Globus pallidus (tissue), 1 donor: Measurements from ENCODE around the gene MRPL10.

Experiments used
- DNase-seq: peaks from one replicate; pipeline ENCODE4 v3.0.0-alpha.2; 2015; ENCODE audit warnings: low spot score

The MRPL10 gene

DNA sequence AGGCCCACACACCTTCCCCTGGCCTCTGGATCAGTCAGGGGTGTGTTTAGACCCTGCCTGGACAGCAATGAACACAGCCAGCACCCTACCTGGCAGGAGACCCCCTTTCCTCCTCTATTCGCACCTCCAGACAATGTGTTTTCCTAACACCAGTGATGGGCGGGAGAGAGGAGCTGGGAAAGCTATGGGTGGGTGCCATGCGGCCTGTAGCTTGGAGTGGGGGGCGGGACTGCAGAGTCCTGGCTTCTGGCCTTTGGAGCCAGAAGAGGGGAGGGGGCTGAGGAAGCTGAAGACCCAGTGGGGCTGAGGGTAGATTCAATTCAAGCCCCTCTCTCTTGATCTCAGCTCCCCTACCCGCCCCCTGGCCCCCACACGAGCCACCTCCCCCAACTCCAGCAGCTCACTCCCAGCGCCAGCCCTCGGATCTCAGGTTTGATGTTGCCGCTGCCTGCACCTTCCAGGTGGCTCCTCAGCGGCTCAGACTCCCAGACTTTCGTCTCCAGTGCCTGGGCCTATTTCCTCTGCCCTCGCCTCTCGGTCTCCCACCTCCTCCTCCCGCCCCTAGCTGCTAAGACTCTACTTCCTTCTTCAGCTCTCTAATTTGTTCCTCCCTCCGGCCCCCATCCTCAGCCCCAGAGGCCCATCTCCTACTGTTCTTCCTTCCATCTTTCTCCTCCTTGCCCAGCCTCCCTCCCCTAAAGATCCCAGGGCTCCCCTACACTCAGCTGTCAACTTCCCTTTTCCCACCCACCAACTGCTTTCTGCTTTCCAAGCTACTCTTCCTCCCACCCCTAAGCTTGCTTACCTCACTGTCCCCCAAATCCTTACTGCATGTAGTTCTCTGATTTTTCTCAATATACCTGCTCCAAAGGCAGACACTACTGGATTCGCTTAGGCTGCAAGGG is 26.5 kb upstream of the MRPL10 start:
- DNase-seq = no peak

DNA sequence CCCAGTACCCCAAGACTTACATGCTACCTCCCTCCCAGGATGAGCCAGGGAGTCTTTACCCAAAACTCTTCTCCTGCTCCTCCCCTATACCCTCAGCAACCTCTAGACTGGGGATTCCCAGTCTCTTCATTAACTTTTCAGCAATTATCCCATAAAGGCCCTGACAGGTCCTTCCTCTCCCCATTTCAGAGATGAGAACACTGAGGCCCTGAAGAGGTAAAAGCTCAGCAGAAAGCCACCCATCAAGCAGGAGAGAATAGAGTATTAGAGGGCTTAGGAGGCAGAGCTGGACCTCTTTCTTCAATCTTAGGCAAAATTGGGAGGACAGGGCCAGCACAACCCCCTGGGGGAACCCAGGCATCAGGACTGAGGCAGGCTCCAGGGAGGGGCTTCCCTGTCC is 25.5 kb upstream of the MRPL10 start:
- DNase-seq = no peak

DNA sequence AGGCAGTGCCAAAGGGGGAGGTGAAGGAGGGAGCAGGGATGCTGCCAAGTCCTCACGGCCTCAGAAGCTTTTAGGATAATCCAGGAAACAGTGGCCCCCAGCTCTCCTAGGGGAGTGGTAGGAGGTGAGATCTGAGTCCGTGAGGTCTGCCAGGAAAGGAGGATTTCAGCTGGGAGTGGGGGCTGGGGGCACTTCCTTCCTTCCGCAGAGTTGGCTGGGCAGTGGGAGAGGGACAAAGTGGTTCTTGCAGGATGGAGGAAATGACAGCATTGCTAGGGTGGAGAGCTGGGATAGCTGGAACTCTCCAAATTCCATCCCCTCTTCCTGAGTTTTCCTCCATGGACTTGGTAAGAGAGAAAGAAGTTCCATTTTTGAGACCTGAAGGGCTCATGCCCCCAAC is 24.4 kb upstream of the MRPL10 start:
- no peak for DNase-seq

DNA sequence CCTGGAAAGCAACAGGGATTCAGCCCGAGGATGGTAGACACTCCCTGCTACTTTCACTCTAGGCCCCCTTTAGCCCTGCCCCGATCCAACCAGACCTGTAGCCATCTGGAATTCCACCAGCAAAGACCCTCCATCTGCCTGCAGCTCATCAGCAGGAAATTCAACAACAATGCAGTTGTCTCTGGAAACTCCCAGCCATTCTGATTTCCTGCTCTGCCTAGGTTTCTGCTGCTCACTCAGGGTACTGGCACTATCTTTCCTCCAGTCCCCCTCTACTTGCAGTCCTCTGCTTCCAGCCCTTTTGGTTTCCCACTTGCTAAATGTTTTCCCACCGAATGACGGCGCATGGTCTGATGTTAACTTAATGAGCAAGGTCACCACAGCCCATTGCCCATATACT is 22.3 kb upstream of the MRPL10 start:
- no peak for DNase-seq

DNA sequence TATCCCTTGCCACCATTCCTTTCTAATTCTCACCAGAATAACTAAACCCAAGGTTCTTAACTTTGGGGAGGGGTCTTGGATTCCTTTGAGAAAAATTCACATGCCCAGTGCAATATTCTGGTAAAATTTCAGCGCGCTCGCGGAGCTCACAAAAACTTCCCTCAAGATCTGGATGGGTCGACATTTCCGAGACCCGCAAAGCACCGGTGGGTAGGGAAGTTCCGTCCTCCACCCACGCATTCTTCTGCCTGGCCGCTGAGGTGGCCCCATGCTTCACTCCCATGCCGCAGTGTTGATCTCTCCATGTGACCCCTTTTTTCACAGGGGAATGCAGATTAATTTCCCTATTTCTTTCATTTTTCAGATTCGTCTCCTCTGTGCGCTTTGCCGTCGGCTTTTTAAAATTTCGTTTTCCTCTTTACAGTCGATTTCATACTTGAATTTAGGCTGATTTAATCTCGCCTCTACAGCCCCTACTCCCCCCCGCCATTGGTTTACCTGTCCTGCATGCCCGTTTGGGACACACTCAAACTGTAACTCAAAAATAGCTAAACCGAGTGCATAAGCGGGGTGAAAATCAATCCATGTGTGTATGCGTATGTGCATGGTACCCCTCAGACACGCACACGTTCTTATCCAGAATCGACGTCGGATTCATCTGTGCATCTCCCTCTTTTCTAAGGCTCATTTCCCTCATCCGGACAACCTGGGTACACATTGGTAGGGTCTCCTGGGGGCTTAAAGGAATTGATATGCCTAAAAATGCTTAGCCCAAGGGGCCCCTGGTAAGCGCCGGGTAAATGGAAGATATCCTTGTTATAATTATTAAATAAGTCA is 21.0 kb upstream of the MRPL10 start:
- DNase-seq = no peak

DNA sequence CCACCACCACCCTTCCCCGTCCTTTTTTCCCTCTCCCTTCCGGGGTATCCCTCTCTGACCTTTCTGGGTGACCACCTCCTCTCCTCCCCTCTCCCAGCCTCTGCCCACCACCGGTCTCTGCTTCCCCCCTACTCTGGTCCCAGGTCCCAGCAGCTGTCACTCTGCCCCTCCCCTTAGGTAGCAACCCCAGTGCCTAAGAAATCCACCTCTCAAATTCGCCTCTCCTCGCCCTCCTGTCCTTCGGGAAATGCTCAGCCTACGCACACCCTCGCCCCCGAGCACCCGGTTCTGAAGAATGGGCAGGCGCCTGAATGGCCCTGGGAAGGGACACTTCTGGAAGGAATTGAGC is 20.4 kb upstream of the MRPL10 start:
- no peak for DNase-seq

DNA sequence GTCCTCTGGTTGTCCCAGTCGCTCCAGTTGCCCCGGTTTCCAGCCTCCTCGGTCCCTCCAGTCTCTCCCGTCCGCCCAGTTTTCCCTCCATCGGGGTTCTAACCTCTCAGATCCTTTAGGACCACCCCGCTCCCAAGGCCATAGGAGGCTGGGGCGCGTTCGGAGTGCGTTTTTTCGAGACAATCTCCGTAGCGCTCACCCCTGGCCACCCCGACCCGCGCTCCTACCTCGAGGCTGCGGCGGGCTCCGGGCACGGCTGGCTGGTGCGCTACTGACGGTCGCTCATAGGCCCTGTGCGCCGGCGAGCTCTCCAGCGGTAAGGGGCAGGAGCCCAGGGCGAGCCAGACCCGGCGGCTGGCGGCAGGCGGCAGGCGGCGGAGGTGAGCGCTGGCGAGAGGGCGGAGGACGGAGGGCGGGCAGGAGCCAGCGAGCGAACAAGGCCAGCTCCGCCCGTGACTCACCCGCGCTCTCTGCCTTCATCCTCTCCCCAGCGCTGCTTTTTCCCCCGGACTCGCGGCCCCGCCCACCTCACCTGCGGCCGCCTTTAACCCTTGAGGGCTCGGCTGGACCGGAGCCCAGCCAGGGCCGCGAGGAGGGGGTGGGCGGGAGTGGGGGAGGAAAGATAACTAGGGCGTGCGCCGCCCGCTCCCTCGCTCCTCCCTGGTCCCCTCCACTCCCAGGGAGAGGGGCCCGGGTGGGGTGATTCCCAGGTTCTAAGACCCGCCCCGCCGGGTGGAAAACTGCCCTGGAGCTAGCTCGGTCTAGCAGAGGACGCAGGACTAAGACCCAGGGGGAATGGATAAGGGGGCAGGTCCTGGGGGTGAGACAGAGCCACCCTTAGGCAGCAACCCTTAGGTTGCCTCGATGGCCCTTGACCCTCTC is 19.6 kb upstream of the MRPL10 start, which contains the start of gene SP6:
TSS of gene SP6 (minus strand) at position 472 of the 882 bp plus-strand sequence. CDS start 2,734 bp downstream, outside the sequence.
- DNase-seq = no peak

DNA sequence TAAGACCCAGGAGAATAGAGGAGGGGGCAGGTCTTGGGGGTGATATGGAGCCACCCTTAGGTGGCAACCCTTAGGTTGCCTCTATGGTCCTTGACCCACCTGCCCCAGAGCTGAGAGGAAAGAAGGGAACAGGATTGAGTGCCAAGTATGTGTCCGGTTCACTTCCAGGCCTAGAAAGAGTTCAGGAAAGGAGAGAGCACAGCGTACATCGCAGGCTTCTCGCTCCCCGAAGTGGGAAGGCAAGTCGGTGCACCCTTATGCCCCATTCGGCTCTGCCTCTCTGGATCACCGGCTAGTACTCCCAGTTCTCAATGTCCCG is 19.0 kb upstream of the MRPL10 start:
- DNase-seq = no peak

DNA sequence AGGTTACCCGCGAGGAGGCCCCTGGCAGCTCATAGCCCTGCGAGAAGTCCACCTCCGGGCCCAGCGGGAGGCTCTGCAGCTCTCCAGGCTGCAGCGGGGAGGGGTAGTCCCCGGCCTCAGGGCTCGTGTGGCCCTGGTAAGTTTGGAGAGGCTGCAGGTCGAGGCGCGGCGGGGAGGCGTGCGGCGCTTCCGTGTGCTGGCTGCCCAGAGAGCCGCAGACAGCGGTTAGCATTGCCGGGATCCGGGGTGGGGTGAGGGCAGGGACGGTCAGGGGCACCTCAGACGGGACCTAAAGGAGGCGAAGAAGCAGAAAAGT is 16.8 kb upstream of the MRPL10 start:
- no peak for DNase-seq

DNA sequence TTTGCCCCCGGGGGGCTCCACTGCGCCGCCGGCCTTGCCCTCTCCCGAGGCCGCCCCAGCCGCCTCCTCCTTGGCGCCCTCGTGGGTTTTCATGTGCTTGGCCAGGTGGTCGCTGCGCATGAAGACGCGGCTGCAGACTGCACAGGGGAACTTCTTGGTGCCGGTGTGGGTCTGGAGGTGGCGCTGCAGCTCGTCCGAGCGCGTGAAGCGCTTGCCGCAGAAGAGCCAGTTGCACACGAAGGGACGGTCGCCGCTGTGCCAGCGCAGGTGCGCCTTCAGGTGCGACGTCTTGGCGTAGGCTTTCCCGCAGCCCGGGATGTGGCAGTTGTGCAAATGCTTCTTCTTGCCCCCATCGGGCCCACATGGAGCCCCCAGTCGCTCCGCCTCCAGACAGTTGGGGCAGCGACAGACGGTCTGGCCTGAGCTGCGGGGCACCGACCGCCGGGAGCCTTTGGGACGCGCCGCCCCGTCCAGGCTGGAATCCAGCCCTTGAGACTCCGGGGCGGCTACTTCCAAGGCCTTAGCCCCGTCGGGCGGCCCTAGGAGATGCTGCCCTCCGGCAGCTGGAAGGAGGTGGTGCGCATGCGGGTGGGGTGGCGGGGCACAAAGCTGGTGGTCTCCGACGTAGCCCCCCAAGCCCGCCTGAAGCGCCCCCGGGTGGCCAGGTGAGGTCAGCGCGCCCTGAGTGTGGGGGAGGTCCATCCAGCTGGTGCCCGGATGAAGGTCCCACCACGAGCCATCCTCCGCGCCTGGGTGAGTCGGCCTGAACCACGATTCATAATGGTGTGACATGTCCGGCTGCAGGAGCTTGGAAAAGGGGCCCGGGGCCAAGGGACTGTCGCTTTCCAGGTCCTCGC is 16.2 kb upstream of the MRPL10 start:
- no peak for DNase-seq

DNA sequence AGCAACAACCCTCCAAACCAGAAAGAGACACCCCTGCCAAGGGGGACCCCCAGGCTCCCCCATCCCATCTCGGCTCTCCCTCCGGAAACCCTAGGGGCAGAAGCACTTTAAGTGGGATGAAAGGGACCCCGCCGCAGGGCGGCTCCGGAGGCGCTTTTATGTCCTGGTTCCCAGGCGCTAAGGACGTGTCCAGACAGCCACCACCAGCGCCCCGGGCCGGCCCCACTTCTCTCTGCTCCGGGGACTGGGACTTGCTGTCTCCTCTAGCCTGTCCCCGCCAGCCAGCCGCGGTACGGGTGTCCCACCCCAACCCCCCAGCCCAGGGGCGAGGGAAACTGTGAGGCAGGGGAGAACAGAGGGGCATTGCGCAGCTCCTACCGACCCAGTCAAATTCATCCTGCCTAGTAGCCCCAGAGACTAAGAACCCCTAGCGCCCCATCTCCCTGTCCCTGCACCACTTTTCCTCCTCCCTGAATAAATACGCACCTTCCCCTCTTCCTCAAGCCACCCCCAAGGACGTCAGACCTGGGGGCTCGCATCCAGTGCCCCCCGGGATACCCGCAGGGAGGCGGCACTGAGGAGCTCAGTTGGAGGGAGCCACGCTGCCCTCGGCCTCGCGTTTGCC is 15.5 kb upstream of the MRPL10 start:
- DNase-seq = no peak

DNA sequence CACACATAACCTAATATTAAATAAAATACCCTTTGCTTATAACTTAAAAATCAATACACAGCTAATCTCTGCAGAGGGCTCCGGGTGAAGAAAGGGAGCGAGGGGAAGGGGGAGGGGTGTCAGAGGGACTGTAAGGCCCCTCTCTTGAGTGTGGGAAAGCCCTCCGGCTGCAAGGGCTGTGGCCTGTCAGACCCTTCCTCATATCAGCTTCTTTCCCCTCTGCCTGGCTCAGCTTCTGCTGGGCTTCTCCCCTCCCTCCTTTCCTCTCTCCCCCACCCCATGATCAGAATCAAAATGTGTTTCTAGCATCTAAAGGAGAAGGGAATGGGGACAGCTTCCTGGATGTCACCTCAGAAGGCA is 14.4 kb upstream of the MRPL10 start:
- no peak for DNase-seq

DNA sequence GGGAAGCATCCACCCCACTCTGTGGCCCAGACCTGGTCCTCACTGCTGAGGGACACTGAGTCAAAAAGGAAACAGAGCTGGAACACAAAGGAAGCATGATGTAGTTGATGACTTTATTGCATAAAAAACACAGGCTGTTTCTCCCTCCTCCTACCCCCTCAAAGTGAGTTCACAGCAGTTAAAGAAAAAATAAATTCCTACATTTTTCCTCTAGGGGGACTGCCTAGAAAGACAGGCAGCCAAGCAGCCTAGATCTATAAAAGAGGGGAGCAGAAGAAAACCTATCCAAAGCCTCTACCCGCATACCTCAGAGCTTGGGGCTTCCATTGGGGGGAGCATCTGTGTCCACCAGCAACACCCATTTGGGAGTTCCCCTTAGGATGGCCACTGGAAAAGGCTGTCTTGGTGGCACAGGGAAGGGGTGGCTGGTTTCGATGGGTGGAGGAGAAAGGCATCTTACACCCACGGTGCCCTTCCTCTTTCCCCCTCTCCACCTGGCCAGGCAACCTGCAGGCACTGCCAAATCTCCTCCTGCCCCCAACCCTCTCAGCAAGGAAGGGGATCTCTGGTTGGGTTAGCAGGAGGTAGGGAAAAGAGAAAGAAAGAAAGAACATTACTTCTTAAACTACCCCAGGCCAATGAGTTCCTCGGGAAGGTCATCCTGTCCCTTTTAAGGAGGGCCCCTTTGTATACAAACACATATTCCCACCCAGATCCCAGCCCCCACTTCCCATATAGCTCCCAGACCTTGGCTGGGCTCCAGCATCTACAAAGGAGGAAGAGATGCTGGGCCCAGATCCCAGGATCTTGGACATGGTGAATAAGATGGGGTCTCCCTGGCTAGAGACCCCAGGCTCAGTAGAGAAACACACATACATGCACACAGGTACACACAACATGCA is 13.7 kb upstream of the MRPL10 start:
- no peak for DNase-seq

DNA sequence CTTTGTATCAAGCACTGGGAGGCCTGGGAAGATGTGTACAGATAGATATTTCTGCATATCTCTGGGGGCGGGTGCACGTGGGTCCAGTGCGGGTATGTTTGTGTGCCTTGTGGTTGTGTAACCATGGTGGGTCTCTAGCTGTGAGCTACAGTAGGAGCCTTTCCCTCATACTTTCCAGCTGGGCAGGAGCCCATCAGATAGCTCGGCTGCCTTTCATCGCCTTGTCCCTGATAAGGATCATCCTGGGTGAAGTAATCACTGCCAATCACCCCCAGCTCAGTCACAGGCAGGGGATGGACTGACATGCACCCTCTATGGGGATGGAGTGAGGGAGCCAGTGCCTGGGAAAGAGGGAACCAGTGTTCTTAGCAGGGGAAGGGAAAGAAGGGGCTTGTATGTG is 12.9 kb upstream of the MRPL10 start:
- DNase-seq = no peak

DNA sequence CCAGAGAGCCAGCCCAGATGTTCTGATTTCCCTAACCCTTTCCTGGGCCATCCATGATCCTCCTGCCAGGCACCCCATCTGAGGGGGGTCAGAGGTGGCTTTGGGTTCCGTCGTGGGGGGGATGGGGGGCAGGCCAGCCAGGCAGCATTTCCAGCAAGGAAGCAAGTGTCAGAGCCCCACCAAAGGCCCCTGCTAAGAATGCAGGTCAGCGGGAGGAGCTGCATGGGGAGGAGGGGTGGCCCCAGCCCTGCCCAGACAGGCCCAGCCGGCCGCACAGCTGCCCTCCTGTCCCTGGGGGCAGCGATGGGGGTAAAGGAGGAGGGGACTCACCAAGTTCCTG is 12.0 kb upstream of the MRPL10 start:
- no peak for DNase-seq

DNA sequence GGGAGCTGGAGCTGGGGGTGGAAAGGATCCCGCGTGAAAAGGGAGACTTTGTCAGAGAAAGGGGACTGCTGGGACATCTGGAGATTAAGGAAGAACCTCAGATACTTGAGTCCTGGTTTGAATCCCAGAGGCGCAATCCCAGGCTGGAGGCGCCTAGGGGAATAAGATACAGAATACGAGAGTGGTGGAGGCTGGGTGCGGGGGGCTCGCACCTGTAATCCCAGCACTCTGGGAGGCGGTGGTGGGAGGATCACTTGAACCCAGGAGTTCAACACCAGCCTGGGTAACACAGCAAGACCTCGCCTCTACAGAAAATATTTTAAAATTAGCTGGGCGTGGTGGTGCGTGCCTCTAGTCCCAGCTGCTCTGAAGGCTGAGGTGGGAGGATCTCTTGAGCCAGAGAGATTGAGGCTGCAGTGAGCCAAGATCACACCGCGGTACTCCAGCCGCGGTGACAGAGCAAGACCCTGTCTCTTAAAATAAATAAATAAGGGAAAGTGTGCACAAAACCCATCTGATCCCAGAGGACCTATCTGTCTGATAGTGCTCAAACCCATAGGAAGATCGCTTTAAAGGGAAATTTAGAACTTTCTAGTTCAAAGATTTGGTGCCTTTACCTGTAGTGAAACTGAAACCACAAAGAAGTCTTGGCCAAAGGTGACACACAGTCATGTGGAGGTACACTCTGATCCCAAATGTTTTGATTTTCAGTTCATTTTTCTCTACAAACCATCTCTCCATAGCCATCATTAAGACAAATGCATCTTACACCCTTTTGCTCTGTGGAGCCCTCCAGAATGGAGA is 10.3 kb upstream of the MRPL10 start:
- no peak for DNase-seq

DNA sequence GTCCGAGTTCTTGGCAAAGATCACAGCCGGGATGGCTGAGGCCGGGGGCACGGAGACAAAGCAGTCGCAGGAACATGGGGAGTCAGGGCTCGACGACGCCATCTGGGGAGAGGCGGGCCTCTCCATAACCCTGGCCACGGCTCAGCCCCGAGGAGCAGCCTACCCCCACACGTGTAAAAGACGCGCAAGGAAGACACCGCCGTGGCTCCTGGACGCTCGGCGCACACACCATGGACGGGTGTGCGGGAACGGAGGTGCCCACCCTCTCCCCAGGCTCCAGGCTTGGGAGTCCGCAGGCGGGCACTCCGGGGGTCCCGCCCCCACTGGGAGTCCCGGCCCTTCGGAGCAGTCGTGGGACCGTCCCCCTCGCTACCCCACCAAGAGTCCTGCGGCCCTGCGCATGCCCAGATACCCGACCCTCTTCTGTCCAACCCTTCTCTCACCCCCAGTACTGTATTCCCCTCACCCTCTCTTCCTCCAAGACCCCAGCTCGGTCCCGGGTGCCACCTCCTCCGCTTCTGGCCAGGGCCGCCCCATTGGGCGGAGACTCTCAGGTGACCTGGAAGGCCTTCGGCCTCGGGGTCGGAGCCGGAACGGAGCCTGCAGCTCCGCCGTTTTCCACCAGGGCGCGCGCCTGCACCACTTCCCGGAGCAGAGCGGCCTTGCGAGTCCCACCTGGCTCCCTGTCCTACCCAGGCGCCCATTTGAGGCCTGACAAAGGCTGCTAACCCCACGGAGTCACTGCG is 9.6 kb upstream of the MRPL10 start, which contains the start of gene SCRN2:
TSS of gene SCRN2 (minus strand) at position 532 of the 746 bp plus-strand sequence. CDS start at position 102, 430 bp downstream.
- DNase-seq = peak; percentile 74

DNA sequence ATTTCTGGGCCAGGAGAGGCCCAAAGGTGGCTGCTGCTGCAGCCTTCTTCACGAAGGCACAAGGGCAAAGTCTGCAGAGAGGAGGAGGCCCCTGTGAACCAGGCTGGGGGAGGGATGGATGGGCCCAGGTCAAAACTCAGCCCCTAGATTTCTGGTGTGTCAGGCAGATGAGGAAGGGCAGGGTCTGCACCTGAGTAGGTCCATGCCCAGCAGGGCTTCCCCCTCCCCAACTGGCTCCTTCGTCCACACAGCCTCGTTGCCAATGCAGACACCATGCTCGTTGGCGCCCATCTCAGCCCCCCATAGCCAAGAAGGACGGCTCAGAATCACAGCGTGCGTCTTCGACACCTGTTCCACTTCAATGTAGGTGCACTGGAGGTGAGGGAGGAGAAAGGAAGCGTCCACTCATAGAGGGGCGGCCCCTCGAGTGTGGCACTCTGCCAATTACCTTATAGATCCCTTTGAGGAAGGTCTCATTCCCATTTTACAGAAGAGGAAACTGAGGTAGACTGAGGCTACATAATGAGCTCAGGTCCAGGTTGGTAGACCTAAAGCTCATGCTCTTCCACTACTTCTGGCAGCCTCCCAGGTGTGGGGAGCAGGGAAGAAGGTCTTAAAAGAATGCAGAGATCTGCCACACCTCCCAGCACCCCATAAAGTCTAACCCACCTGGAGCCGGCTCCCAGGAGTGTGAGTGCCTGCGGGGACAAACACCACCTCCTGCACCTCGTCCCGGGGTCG is 8.8 kb upstream of the MRPL10 start:
- no peak for DNase-seq
